NCI-H774 (cell line): ENCODE data around the gene GOLIM4.
"Not testable (repeated sequence)": the region's sequence is repeated elsewhere in the genome, so short reads cannot be mapped to it uniquely, and the experiment has no call there.

Experiments
- DNase-seq: peaks from one replicate; lab custom pipeline; 2025; lab: John Stamatoyannopoulos, UW

Gene GOLIM4

DNA sequence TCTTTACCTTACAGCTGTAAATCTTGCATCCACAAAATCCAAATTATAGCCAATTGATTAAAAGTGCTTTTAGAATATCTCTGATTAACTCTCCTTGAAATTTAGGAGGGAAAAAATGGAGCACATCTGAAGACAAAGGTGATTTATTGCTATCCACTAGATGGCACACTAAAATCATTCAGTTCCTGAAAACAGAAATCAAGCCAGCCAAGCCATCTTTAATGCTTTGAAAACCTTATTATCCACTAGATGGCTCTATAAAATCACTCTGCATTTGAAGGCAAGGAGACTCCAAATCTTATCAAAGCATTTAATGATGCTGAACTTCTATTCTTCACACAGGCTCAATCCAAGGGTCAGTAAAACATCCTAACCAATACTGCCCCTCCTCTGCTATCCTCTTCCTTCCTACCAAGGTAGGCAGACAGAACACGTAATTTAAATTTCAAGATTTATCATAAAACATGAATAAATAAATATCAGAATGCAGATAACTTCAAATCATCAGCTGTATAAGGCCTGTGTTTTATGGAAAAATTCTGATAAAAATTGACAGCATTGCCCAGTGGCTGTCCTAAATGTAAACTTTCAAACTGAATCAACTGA is 48.4 kb downstream of the GOLIM4 start:
- peak; percentile 89 for DNase-seq

- DNase-seq, result no peak
Observed at GRCh38 chr3:168044049-168044448, 51.7 kb downstream of the GOLIM4 start.

GRCh38 chr3:168040607-168041208 is 55.0 kb downstream of the GOLIM4 start:
- peak; percentile 42 for DNase-seq

- DNase-seq, result no peak
Observed at GRCh38 chr3:168037020-168037419, 58.7 kb downstream of the GOLIM4 start.

GRCh38 chr3:168036619-168037018 is 59.1 kb downstream of the GOLIM4 start:
- DNase-seq, result no peak

- DNase-seq, result no peak
Observed at GRCh38 chr3:168034152-168034928, 61.4 kb downstream of the GOLIM4 start.

GRCh38 chr3:168030577-168030976 is 65.1 kb downstream of the GOLIM4 start:
- no peak for DNase-seq

- DNase-seq, result no peak
Observed at GRCh38 chr3:168029705-168030104, 66.0 kb downstream of the GOLIM4 start.

DNA sequence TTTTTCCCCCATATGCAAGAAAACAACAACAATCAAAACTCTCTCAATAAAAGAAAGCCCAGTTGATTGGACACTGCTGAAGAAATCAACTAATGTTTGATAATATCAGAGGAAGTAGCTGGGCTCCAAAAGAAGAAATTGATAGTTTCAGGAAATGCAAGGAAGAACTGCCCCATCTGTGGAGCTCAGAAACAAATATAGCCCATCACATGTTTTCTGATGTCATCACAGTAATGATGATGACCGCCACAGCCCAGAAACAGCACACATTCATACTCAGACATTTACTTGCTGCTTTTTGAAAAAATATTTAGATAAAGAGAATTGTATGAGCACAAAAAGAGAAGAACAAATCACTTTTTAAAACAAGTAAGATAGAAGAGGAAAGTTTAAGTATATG is 67.6 kb downstream of the GOLIM4 start:
- DNase-seq, result no peak

DNA sequence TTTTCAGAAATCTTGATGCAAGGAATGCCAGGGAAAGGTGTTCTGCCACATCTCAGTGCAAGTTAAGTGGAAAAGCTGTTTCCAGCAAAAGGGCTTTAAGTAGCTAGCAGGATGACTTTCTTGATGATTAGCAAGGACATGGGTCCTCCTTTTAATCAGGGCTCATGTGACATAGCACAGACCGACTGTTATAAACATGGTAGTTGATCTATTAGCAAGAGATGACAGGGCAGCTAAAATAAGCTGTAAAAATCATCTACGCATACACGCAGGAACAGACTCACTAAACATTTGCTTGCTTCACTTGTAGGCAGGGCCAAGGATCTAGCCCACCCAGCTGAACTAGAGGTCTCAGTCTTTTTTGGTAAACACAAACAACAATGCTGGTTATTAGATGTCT is 69.0 kb downstream of the GOLIM4 start:
- DNase-seq, result no peak

DNA sequence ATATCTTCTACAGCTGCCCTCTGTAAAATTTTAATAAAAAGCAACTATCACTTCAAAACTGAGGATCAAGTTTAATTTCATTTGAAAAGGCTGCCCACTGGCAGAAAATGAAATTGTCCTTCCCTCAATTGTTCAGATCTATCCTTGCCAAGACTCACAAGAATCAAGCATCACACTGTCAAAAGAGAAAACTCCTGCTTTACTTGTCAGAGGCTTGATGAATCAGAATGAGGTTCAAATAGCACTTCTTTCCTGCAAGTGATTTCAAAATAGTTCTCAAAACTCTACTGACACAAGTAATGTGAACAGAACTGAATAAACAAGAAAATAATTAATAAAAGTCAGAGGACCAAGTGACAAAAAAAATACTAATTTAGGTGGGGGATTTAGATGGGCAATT is 70.6 kb downstream of the GOLIM4 start:
- DNase-seq, result no peak

DNA sequence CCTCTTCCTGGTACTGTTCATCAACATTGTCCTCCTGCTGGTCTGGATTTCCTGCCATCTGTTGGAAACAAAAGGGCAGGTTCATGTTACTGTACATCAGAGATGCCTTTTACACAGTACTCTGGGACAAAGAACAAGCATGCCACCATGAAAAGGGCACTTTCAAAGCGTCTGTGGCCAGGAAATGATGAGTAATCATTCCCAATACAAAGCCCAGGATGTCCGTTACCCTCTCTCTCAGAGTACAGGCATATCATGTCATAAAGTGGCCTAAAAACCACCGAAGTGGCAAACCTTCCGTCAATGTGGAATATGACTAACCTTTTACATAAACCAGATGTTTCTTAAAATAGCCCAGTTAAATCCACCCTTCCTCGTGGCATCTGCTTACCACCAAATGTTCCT is 71.2 kb downstream of the GOLIM4 start:
- peak; percentile 82 for DNase-seq

GRCh38 chr3:168021737-168022450 is 73.8 kb downstream of the GOLIM4 start:
- DNase-seq, result no peak

DNA sequence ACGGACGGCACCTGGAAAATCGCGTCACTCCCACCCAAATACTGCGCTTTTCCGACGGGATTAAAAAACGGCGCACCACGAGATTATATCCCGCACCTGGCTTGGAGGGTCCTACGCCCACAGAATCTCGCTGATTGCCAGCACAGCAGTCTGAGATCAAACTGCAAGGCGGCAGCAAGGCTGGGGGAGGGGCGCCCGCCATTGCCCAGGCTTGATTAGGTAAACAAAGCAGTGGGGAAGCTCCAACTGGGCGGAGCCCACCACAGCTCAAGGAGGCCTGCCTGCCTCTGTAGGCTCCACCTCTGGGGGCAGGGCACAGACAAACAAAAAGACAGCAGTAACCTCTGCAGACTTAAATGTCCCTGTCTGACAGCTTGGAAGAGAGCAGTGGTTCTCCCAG is 84.4 kb downstream of the GOLIM4 start:
- DNase-seq, result not testable (repeated sequence)

DNA sequence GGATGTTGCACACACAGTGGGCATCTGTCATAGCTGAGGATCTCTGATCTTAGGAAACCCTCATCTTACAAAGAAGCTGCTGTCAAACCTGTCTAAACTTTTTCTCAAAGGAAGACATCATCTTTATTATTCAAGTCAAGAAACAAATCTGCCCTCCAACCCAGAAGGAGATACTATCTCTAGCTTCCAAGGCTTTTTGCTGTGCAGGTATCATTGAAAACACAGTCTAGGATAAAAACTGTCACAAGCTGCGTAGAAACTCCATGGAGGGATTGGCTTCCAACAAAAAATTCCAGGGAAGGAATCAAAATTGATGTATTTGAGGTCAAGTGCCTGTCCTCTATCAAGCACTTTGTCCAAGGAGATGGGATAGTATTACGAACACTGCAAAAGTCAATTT is 89.1 kb downstream of the GOLIM4 start:
- no peak for DNase-seq

DNA sequence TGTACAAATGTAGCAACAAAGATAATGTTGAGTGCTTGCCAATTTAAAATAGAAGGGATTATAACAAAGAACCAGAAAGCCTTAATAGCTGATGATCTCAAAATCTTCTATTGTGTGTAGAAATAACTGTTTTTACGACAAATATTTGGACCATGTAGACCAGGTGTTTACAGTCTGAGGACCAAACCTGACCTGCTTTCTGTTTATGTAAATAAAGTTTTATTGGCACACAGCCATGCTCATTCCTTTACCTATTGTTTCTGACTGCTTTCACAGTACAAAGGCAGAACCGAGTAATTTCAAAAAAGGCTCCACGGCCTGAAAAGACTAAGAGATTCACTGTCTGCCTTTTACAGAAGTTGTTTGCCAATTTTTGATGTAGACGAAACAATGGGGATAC is 91.8 kb downstream of the GOLIM4 start:
- peak; percentile 18 for DNase-seq

DNA sequence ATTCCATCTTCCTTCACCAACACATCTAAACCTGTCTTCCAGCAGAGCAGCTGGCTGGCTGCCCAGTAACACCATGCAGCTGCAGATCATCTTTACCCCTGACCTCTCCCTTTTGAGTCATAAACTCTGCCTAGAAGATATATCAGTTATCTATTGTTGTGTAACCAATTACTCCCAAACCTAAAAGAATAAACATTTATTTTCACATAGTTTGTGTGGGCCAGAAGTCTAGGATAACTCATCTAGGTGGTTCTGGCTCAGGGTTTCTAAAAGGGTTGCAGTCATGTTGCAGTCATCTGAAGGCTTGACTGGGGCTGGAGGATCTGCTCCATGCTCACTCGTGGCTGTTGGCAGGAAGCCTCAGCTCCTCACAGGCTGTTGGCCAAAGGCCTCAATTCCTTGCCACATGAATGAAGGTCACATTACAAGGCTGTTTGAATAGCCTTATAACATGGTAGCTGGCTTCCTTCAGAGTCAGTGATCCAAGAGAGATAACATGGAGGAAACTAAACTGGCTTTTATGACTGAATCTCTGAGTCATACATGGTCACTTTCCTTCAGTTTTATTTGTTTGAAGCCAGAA is 92.8 kb downstream of the GOLIM4 start:
- DNase-seq, result no peak

GRCh38 chr3:168001244-168001643 is 94.5 kb downstream of the GOLIM4 start:
- DNase-seq, result no peak

DNA sequence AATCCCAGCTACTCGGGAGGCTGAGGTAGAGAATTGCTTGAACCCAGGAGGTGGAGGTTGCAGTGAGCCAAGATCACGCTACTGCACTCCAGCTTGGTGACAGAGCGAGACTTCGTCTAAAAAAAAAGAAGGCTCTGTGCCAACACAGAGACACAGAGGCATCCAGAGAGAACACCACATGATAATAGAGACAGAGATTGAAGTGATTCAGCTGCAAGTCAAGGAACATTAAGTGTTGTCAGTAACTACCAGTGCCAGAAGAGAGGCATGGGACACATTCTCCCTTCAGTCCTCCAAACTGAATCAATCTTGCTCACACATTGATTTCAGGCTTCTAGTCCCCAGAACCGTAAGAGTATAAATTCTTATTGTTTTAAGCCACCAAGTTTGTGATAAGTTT is 97.5 kb downstream of the GOLIM4 start:
- DNase-seq, result no peak

DNA sequence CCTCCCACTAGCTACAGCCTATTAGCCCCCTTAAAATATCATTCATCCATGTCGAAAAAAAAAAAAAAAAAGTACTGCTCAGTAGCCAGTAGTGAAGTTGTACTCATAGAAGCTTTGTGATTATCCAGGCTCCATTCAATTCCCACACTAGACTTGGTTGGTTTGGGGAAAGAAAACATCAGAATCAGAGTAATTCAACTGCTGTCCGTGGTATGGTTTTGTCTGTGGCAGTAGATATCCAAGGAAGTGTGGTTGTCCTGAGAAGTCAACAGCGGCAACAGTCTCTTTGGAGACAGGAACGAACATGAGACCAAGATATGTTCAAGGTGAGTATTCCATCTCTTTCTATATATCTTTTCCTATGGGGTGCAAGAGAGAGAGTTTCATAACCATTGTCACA is 99.2 kb downstream of the GOLIM4 start:
- DNase-seq, result no peak

- no peak for DNase-seq
Observed at GRCh38 chr3:167992381-167992780, 103.3 kb downstream of the GOLIM4 start.

GRCh38 chr3:167991213-167991612 is 104.5 kb downstream of the GOLIM4 start:
- no peak for DNase-seq
